Ascending aorta (tissue), 2 donors: Measurements from ENCODE around the gene TNNC2. TPM values are rescaled to one million over a fixed set of nuclear protein-coding genes. Genes with fewer than 3 reads are reported as not detected.

Source experiments
- DNase-seq, 2 donors: peaks; one replicate each; pipeline ENCODE4 v3.0.0-alpha.2; 2019; ENCODE audit warnings: low spot score in 2 of 2
- H3K27ac ChIP-seq, 2 donors: fragments of 200-600 bp; sonication (generic); one replicate each; pipeline ENCODE4 v1.5.1; 2016 to 2017; ENCODE audit warnings: mild to moderate bottlenecking in 1 of 2
- H3K27me3 ChIP-seq: fragments of 200-600 bp; sonication (generic); one replicate; pipeline ENCODE4 v1.5.1; 2017
- H3K36me3 ChIP-seq, 2 donors: fragments of 200-600 bp; sonication (generic); one replicate each; pipeline ENCODE4 v1.5.1; 2016
- H3K4me1 ChIP-seq, 2 donors: fragments of 200-600 bp; sonication (generic); one replicate each; pipeline ENCODE4 v1.5.1; 2016 to 2017; ENCODE audit warnings: mild to moderate bottlenecking in 1 of 2
- H3K4me3 ChIP-seq, 2 donors: fragments of 200-600 bp; sonication (generic); one replicate each; pipeline ENCODE4 v1.5.1; 2016 to 2017; ENCODE audit warnings: mild to moderate bottlenecking in 1 of 2
- H3K9me3 ChIP-seq, 2 donors: fragments of 200-600 bp; sonication (generic); one replicate each; pipeline ENCODE4 v1.5.1; 2016
- intact Hi-C: fragments of 100-400 bp; cut with DNase I; formaldehyde crosslinking; loops from one replicate; pipeline ENCODE4 v1.15.1; 2023
- total RNA-seq: library from RNA; depleted of rRNA; stranded (reverse); fragments of >200 nt; gene quantifications from one replicate; pipeline ENCODE4 v1.1.0, GENCODE V29; 2016
- TF ChIP-seq, protein P1 (sequence below), 3 experiments: fragments of 200-600 bp in 2 of 3; fragments of 450-650 bp in 1 of 3; sonication (generic) in 2 of 3; IDR thresholded peaks; one replicate each; pipeline ENCODE4 v1.5.1; 2016 to 2019; ENCODE audit warnings: antibody characterized with exemption in 3 of 3, mild to moderate bottlenecking in 1 of 3, moderate library complexity in 1 of 3

Gene TNNC2
- total RNA-seq, 1 donor from 2014 or later = not detected

DNA sequence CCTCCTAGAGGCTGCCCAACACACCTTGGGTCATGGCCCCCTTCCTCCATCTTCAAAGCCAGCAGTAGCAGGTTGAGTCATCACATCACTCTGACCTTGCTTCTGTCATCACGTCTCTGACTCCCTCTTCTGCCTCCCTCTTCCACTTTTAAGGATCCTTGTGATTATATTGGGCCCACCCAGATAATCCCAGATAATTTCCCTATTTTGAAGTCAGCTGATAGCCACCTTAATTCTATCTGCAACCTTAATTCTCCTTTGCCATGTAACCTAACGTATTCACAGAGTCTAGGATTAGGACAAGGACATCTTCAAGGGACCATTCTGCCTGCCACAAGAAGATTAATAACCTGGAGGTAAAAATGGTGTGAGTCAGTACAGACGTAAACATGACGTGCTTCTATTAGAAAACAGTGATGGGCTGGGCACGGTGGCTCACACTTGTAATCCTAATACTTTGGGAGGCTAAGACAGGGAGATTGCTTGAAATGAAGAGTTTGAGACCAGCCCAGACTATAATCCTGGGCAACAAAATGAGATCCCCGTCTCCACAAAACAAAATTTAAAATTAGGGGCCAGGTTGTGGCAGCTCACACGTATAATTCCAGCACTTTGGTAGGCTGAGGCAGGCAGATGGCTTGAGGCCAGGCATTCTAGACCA is 33.6 kb upstream of the TNNC2 start:
- TF ChIP-seq, protein P1, sequence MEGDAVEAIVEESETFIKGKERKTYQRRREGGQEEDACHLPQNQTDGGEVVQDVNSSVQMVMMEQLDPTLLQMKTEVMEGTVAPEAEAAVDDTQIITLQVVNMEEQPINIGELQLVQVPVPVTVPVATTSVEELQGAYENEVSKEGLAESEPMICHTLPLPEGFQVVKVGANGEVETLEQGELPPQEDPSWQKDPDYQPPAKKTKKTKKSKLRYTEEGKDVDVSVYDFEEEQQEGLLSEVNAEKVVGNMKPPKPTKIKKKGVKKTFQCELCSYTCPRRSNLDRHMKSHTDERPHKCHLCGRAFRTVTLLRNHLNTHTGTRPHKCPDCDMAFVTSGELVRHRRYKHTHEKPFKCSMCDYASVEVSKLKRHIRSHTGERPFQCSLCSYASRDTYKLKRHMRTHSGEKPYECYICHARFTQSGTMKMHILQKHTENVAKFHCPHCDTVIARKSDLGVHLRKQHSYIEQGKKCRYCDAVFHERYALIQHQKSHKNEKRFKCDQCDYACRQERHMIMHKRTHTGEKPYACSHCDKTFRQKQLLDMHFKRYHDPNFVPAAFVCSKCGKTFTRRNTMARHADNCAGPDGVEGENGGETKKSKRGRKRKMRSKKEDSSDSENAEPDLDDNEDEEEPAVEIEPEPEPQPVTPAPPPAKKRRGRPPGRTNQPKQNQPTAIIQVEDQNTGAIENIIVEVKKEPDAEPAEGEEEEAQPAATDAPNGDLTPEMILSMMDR (IDR thresholded peaks at IDR 0.05) = no peak
- H3K4me3 ChIP-seq = no peak overlapping the region
- peaks cover 3 to 17% of the 10 kb centered on the region in 2 donors for H3K4me1 ChIP-seq
- H3K36me3 ChIP-seq = no peaks in the 10 kb centered on the region
- intact Hi-C loops = no loop called here
- no peak for DNase-seq
- no peaks in the 10 kb centered on the region for H3K27me3 ChIP-seq
- no peak overlapping the region for H3K27ac ChIP-seq
- H3K9me3 ChIP-seq = no peaks in the 10 kb centered on the region

DNA sequence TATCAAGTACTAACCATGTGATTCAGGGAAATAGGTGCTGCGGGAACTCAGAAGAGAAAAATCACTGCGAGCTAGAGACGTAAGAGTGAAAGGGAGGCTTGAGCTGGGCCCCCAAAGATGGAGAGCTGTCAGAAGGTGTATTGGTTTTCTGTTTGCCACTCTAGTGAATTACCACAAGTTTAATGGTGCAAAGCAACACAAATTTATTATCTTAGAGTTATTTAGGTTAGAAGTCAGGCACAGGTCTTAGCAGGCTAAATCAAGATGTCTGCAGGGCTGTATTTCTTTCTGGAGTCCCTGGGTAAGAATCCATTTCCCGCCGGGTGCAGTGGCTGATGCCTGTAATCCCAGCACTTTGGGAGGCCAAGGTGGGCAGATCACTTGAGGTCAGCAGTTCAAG is 32.8 kb upstream of the TNNC2 start:
- intact Hi-C loops = no loop called here
- TF ChIP-seq, protein P1 (IDR thresholded peaks at IDR 0.05) = no peak
- Histone ChIP-seq H3K27me3 (no peaks in the 10 kb centered on the region), H3K4me1 (peaks cover 3 to 25% of the 10 kb centered on the region in 2 donors), H3K4me3 (no peak overlapping the region), H3K36me3 (peaks cover 0 to under 1% of the 10 kb centered on the region in 2 donors), H3K27ac (no peak overlapping the region), H3K9me3 (no peaks in the 10 kb centered on the region)
- DNase-seq = no peak

DNA sequence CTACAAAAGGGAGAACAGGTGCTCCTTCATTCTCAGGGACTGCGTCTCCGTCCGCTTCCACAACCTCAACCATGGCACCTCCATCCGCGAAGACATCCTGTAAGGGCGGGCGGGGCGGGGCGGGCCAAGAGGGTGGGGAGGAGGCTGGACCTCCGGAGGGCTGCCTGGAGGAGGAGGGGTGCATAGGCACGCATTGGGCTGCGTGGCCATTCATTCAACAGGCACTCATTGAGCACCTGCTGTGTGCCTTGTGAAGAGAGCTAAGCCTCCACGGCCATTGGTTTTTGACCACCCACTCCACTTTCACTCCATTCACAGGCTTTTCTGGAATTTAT is 30.7 kb upstream of the TNNC2 start:
- Histone ChIP-seq H3K36me3 (peaks cover 0 to 11% of the 10 kb centered on the region in 2 donors), H3K9me3 (no peaks in the 10 kb centered on the region), H3K27ac (peak overlapping the region; percentile 42 to 66), H3K4me3 (peak overlapping the region; percentile 95 to 96), H3K4me1 (peaks cover 3 to 29% of the 10 kb centered on the region in 2 donors), H3K27me3 (no peaks in the 10 kb centered on the region)
- TF ChIP-seq, protein P1 (IDR thresholded peaks at IDR 0.05) = no peak
- no peak for DNase-seq
- intact Hi-C loops = loop anchor here (1.0 to 2.0 kb wide), 7 partner anchors 23 to 114 kb away; partner anchors contain the start of genes CTSA, NEURL2, PCIF1 and UBE2C

DNA sequence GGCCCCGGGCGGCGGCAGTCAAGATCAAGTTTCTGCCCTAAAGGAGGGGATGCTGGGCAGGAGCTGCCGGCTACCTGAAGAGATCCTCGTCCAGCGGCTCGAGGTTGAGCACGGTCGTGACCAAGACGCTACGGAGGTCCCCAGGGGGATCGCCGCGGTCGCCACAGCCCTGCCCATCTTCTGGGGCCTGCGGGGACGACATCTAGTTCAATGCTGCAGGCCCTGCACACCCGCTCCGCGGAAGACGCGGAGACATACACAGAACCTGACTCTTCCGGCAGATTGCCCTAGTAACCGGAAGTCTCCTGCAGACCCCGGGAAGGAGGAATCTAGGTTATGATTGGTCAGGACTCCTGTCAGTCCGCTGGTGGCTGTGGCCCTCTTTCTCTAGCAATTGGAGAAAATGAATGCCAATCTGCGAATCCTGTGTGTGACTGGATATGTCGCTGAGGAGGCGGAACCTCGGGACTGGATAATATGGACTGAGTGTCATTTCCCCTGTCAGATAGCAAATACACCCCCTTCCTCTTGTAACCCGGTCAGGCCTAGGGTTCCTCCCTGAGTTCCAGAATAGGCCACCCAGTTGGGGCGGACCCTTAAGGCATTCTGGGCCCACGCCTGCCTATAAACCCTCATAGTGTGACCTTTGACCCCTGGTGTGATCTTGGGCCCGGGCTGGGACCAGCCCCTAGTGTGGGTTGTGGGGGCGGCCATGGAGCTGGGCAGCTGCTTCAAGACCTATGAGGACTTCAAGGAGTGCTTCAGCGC is 30.2 kb upstream of the TNNC2 start, which contains the start of the genes ACOT8 and ZSWIM3:
Gene ACOT8, minus strand, starts transcription at position 279 of the 768 bp plus-strand sequence. Its CDS starts 77 bp downstream, at position 202.
Gene ZSWIM3, plus strand, starts transcription at position 501 of the 768 bp plus-strand sequence. Its CDS starts 212 bp downstream, at position 713.
- Histone ChIP-seq H3K27me3 (no peaks in the 10 kb centered on the region), H3K9me3 (no peaks in the 10 kb centered on the region), H3K36me3 (peaks cover 4 to 12% of the 10 kb centered on the region in 2 donors), H3K27ac (peak within 1 kb of the TSS; percentile 62 to 75), H3K4me3 (peak within 1 kb of the TSS; percentile 95 to 96), H3K4me1 (peaks cover 3 to 29% of the 10 kb centered on the region in 2 donors)
- TF ChIP-seq, protein P1 (IDR thresholded peaks at IDR 0.05) = no peak
- intact Hi-C loops = loop anchor here (1.0 to 2.0 kb wide), 7 partner anchors 22 to 115 kb away; partner anchors contain the start of genes CTSA, NEURL2, PCIF1 and UBE2C
- peak; percentile 96 to 99 for DNase-seq

DNA sequence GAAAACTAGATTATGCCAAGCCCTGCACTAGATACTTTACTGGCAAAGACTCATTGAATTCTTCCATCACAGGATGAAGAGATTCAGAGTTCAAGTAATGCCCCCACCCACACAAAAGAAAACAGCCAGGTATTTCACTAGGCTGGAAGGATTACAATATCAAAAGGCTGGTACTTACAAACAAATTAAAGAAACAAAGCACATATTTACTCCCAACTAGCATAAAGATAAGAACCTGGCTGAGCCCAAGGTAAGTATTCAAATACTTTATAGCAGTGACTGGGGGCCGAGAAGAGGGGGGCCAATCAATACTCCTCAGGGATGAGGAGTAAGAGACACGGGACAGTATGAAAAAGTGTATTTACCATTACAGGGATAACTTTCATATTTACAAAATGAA is 26.4 kb upstream of the TNNC2 start:
- DNase-seq = no peak
- intact Hi-C loops = no loop called here
- Histone ChIP-seq H3K4me3 (no peak overlapping the region), H3K9me3 (no peaks in the 10 kb centered on the region), H3K4me1 (peaks cover 3 to 26% of the 10 kb centered on the region in 2 donors), H3K27ac (no peak overlapping the region), H3K27me3 (no peaks in the 10 kb centered on the region), H3K36me3 (peaks cover 7 to 24% of the 10 kb centered on the region in 2 donors)
- TF ChIP-seq, protein P1 (IDR thresholded peaks at IDR 0.05) = no peak
